GM12801 (cell line): ENCODE data around the gene HIGD2A.

Experiments
- TF ChIP-seq, protein P1 (sequence below): IDR thresholded peaks from one replicate; pipeline ENCODE4 v1.5.1; 2011; ENCODE audit warnings: control low read depth; ENCODE audit not compliant: insufficient read length; ENCODE audit errors: extremely low read depth

Gene HIGD2A

DNA sequence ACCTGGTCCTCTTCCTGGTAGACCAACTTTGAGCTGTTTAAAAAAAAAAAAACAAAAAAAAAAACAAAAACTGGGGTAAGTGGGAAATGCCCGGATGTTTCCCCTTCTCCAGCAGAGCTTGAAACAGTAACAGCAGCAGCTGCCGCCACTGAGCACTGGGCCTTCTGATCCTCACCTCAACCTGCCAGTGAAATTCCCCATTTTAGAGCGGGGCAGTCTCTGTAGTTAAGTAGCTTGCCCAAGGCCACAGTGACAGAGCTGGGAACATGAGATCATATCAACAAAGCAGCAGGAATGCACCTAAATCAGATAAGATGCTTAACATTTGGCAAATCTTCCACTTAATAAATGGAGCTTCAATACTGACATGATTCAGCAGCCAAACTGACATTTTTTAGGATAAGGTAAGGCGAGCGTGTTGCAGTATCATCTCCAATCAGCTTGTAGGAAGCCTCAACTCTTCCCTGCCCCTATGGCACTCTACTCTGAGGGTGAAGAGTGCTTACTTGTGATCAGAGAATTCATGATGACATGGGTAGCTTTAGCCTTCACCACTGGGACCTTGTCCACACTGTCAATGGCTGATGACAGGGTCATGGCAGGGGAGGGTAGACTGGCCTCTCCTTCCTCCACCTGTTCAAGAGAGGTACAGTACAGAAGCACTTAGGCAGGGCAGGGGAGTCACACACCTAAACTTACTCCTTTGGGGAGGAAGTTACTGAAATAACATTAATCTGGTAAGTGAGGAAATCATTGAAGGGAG, 36.3 kb upstream of the HIGD2A start:
- TF ChIP-seq, protein P1, sequence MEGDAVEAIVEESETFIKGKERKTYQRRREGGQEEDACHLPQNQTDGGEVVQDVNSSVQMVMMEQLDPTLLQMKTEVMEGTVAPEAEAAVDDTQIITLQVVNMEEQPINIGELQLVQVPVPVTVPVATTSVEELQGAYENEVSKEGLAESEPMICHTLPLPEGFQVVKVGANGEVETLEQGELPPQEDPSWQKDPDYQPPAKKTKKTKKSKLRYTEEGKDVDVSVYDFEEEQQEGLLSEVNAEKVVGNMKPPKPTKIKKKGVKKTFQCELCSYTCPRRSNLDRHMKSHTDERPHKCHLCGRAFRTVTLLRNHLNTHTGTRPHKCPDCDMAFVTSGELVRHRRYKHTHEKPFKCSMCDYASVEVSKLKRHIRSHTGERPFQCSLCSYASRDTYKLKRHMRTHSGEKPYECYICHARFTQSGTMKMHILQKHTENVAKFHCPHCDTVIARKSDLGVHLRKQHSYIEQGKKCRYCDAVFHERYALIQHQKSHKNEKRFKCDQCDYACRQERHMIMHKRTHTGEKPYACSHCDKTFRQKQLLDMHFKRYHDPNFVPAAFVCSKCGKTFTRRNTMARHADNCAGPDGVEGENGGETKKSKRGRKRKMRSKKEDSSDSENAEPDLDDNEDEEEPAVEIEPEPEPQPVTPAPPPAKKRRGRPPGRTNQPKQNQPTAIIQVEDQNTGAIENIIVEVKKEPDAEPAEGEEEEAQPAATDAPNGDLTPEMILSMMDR = no peak

DNA sequence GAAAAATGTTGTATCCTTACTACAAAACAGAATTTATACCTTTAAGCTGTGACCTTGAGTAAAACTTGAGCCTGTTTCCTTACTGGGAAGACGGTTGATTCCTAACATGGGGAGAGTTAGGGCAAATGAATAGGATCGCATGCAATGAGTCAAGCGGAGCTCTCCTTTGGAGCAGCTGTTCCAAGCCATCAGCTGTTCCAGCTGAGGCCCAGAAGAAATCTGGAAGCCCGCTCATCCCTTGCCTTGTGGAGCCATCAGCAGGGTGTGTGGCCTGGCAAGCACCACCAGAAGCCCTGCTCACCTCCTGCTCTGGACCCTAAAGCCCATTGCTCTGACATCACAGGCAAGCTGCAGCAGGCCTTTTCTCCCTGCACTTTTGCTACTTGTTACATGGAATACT, 35.0 kb upstream of the HIGD2A start:
- TF ChIP-seq, protein P1 = no peak

DNA sequence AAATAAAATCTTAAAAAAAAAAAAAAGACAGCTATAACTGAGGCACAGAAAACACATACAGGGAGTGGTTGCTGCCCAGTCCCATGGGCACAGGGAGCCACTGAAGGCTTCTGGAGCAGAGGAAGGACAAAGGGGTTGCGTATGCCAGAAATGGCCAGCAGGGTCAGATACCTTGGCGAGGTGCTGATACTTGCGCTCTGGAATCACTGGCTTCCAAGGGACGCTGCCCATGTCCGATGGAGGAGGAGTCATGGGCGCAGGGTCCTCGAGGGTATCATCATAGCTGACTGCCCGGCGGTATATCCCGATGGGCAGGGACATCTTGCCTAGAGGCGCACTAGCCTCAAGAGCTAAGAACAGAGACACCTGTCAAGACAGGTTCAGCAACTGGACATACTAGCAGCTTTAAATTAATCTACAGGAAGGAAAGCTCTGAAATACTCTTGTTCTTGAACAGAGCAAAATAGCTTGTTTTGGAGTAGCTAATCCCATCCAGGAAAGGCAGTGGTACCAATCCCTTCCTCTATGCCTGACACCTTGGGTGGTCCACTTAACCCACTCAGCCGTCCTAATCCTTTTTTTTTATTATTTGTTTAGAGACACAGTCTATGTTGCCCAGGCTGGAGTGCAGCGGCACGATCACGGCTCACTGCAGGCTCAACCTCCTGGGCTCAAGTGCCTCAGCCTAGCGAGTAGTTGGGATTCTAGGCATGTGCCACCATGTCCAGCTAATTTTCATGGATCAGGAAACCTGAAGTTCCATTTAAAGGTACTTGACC, 33.0 kb upstream of the HIGD2A start:
- TF ChIP-seq, protein P1 = no peak

DNA sequence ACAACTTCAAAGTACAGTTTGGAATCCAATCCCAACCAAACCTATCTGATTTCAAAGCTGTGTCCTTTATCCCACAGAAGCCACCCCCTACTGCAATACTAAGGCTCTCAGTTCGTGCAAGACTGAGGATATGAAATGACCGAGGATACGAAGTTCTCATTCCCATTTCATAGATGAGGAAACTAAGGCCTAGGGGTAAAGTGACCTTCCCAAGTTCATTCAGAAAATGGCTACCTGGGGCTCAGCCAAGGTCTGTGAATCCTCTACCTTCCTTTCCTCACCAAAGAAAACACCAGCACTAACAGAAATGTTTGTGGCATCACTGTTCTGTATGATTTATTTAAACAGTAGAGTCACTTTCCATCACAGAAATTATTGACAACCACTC, 32.4 kb upstream of the HIGD2A start:
- TF ChIP-seq, protein P1 = no peak

DNA sequence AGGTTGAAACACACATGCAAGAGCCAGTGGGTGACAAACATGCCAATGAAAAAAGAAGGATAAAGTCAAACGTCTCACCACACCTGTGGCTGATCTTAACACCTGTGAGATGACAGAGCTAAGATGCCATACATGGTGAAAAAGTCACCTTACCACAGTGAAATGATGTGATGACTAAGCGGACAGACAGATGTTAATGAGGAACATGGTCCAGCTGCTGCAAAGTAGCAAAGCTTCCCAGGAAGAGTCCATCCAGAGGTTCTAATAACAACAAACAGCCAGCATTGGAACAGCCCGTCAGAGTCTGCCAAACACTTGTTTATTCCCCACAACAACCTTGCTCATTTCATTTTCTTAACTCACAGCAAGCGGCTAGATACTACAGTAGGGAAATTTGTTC, 28.9 kb upstream of the HIGD2A start:
- TF ChIP-seq, protein P1 = no peak

DNA sequence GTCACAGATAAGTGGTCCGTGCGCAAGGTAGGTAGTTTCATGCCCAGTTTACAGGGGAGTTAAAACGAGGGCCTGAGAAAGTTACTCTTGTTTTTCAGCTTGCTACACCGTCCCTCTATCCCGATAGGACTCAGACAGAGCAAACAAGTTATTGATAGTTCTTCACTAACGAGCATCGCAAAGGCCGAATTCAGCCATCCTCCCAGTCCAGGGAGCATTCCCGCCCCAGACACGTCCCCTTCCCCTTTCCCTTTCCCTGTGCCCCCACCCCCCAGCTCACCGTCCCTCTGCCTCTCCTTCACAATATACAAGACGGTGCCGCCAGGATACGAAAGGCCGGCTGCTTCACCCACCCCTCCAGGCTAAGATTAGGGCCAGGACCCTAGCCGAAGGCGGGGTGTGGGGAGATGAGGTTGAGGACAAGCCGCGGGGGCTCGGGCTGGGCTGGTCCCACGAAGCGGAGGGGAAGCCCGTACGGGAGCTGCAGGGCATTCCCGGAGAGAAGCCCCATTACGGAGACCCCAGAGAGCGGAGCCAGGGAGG, 27.6 kb upstream of the HIGD2A start:
- TF ChIP-seq, protein P1 = no peak

DNA sequence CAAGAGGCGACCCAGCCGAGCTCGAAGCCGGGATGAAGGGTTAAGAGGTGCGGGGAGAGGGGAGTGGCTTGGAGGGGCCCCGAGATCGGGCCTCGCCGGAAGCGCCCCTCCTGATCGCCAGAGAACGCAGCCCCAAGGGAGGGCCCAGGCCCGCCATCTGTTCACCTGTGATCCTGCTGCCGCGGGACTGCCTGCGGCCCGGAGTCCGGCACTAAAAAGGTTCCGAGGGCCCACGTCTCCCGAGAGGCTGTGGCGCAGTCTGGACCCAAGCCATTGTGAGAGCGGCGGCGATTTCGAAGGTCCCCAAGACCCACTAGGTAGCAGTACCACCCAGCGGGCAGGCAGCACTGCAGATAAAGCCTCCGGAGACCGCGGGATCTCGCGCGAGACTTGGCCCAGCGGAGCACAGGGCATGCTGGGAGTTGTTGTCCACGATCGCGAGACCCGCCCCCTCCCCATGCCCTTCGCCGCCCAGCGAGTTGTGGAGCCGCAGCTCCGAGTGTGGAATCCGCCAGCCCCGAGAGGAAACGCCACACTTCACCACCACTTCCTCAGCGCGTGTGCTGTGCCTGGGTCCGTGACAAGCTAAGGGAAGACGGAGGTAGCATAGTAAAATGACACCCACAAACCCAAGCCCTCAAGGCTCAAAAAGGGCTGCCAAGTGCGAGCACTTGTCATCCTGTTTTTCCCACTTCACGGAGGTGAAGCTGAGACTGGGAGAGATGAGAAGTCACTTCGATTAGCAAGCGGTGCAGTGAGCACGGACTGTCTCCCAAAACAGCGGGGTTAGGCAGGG, 26.9 kb upstream of the HIGD2A start, which contains the start of gene KIAA1191:
Gene KIAA1191 (minus strand): TSS at position 328 of the 796 bp plus-strand sequence. CDS start 2,256 bp downstream, outside the sequence.
- TF ChIP-seq, protein P1 = no peak
